Muscle layer of duodenum (tissue), 2 donors: ENCODE data around the gene TSSK2.

Source experiments
- H3K27ac ChIP-seq: one replicate; pipeline ENCODE4 v1.7.0; 2013; ENCODE audit warnings: mild to moderate bottlenecking, low read length
- H3K27me3 ChIP-seq: one replicate; pipeline ENCODE4 v1.7.0; 2013; ENCODE audit warnings: low read depth, mild to moderate bottlenecking, control low read depth, low read length
- H3K36me3 ChIP-seq, 2 donors: one replicate each; pipeline ENCODE4 v1.7.0; 2013; ENCODE audit warnings: low read length in 2 of 2, control low read depth in 1 of 2, mild to moderate bottlenecking in 1 of 2; ENCODE audit not compliant: insufficient read depth in 2 of 2, control insufficient read depth in 1 of 2
- H3K4me1 ChIP-seq, 2 donors: one replicate each; pipeline ENCODE4 v1.7.0; 2013; ENCODE audit warnings: low read length in 2 of 2, mild to moderate bottlenecking in 2 of 2, control low read depth in 1 of 2, moderate library complexity in 1 of 2; ENCODE audit not compliant: insufficient read depth in 2 of 2, control insufficient read depth in 1 of 2
- H3K4me3 ChIP-seq, 2 donors: one replicate each; pipeline ENCODE4 v1.7.0; 2013; ENCODE audit warnings: low read length in 2 of 2, low read depth in 1 of 2, mild to moderate bottlenecking in 1 of 2
- H3K9me3 ChIP-seq, 2 donors: one replicate each; pipeline ENCODE4 v1.7.0; 2013; ENCODE audit warnings: low read length in 2 of 2, control low read depth in 1 of 2, mild to moderate bottlenecking in 1 of 2; ENCODE audit not compliant: control insufficient read depth in 1 of 2
- donor health status: healthy.

Gene TSSK2

GRCh38 chr22:19175026-19175601 lies 44.0 kb downstream of the TSSK2 start:
- Histone ChIP-seq H3K36me3 (no peaks in the 10 kb centered on the region), H3K27ac (no peak overlapping the region), H3K4me1 (peaks cover 13 to 67% of the 10 kb centered on the region in 2 donors), H3K27me3 (no peaks in the 10 kb centered on the region), H3K4me3 (no peak overlapping the region), H3K9me3 (no peaks in the 10 kb centered on the region)

GRCh38 chr22:19175602-19176174 lies 44.6 kb downstream of the TSSK2 start:
- Histone ChIP-seq H3K9me3 (no peaks in the 10 kb centered on the region), H3K27me3 (no peaks in the 10 kb centered on the region), H3K4me3 (no peak overlapping the region), H3K36me3 (no peaks in the 10 kb centered on the region), H3K4me1 (peaks cover 9 to 63% of the 10 kb centered on the region in 2 donors), H3K27ac (no peak overlapping the region)

- Histone ChIP-seq H3K36me3 (no peaks in the 10 kb centered on the region), H3K4me3 (no peak overlapping the region), H3K27me3 (no peaks in the 10 kb centered on the region), H3K9me3 (no peaks in the 10 kb centered on the region), H3K27ac (no peak overlapping the region), H3K4me1 (peaks cover 9 to 59% of the 10 kb centered on the region in 2 donors)
Measured at GRCh38 chr22:19176175-19176643, 45.1 kb downstream of the TSSK2 start.

GRCh38 chr22:19176732-19177131 lies 45.6 kb downstream of the TSSK2 start:
- H3K9me3 ChIP-seq: no peaks in the 10 kb centered on the region
- no peak overlapping the region for H3K4me3 ChIP-seq
- no peaks in the 10 kb centered on the region for H3K27me3 ChIP-seq
- H3K36me3 ChIP-seq: no peaks in the 10 kb centered on the region
- peaks cover 9 to 59% of the 10 kb centered on the region in 2 donors for H3K4me1 ChIP-seq
- no peak overlapping the region for H3K27ac ChIP-seq

- Histone ChIP-seq H3K27ac (no peak overlapping the region), H3K4me3 (peak overlapping the region; percentile 30 to 80), H3K4me1 (peaks cover 6 to 54% of the 10 kb centered on the region in 2 donors), H3K36me3 (no peaks in the 10 kb centered on the region), H3K9me3 (no peaks in the 10 kb centered on the region), H3K27me3 (no peaks in the 10 kb centered on the region)
Measured at GRCh38 chr22:19177164-19178064, 46.3 kb downstream of the TSSK2 start.

- Histone ChIP-seq H3K9me3 (no peaks in the 10 kb centered on the region), H3K36me3 (no peaks in the 10 kb centered on the region), H3K27me3 (no peaks in the 10 kb centered on the region), H3K27ac (no peak overlapping the region), H3K4me1 (peaks cover 3 to 46% of the 10 kb centered on the region in 2 donors), H3K4me3 (peak overlapping the region; percentile 30 to 80)
Measured at GRCh38 chr22:19178065-19178656, 47.1 kb downstream of the TSSK2 start.

GRCh38 chr22:19178657-19179496 lies 47.8 kb downstream of the TSSK2 start, which contains the start of gene SLC25A1:
SLC25A1 (minus strand) TSS chr22:19178736; CDS start chr22:19178673, 63 bp downstream.
- peak within 1 kb of the TSS; percentile 47 to 80 for H3K4me3 ChIP-seq
- H3K4me1 ChIP-seq: peaks cover 3 to 39% of the 10 kb centered on the region in 2 donors
- no peaks in the 10 kb centered on the region for H3K27me3 ChIP-seq

GRCh38 chr22:19179497-19180048 lies 48.5 kb downstream of the TSSK2 start:
- H3K9me3 ChIP-seq: no peaks in the 10 kb centered on the region
- H3K4me1 ChIP-seq: peaks cover 3 to 32% of the 10 kb centered on the region in 2 donors
- H3K36me3 ChIP-seq: no peaks in the 10 kb centered on the region
- H3K4me3 ChIP-seq: peak overlapping the region; percentile 47 to 80
- no peaks in the 10 kb centered on the region for H3K27me3 ChIP-seq
- H3K27ac ChIP-seq: peak overlapping the region; percentile 45

More at GRCh38 chr22:19178657-19179496, 47.8 kb downstream of the TSSK2 start, which contains the start of gene SLC25A1:
- Histone ChIP-seq H3K27ac (peak within 1 kb of the TSS; percentile 45), H3K36me3 (no peaks in the 10 kb centered on the region), H3K9me3 (no peaks in the 10 kb centered on the region)

- Histone ChIP-seq H3K4me1 (peaks cover 3 to 26% of the 10 kb centered on the region in 2 donors), H3K9me3 (no peaks in the 10 kb centered on the region), H3K27ac (no peak overlapping the region), H3K36me3 (no peaks in the 10 kb centered on the region), H3K4me3 (no peak overlapping the region), H3K27me3 (no peaks in the 10 kb centered on the region)
Measured at GRCh38 chr22:19180234-19180633, 49.1 kb downstream of the TSSK2 start.

- Histone ChIP-seq H3K27ac (no peak overlapping the region), H3K4me1 (peaks cover 3 to 26% of the 10 kb centered on the region in 2 donors), H3K36me3 (no peaks in the 10 kb centered on the region), H3K4me3 (no peak overlapping the region), H3K9me3 (no peaks in the 10 kb centered on the region), H3K27me3 (no peaks in the 10 kb centered on the region)
Measured at GRCh38 chr22:19180740-19181410, 49.8 kb downstream of the TSSK2 start.
